ENCODE measurements around the gene WARS2. TPM values are rescaled to one million over a fixed set of nuclear protein-coding genes. Genes with fewer than 3 reads are reported as not detected.

The WARS2 gene
- total RNA-seq, 1 experiment from 2014 or later: 17.6 TPM

DNA sequence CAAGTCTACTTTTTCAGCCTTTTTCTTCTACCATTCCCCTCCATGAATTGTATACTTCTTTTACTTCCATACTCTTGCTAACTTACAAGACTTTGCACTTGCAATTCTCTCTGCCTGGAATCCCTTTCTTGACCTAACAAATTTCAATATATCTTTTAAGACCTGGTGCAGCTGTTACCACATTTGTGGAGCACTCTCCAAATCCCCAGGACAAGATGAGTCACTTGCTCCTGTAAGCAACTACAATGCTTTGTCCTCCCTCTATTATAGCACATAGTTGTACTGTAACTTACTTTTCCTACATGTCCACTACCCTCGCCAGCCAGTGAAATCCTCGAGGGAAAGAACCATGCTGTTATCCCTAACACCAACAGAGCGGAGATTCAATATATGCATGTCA lies 43.1 kb downstream of the WARS2 start:
- POLR2A ChIA-PET (ENCODE audit: unreplicated experiment): interaction anchor here (0.5 kb wide), 1 partner anchor 137 kb away, joined by 3 read pairs; no protein-coding TSS in a partner anchor
- intact Hi-C loops (cut with micrococcal nuclease; ENCODE audit: unreplicated experiment): no loop called here
- no peak overlapping the region for H3K4me3 ChIP-seq
- 0 out of 2 replicates have a peak, but pooled peaks cover 4% of the 10 kb centered on the region for H3K79me2 ChIP-seq (ENCODE audit: low read depth)
- no peaks in the 10 kb centered on the region for H3K36me3 ChIP-seq (ENCODE audit: low read depth)
- no peaks in the 10 kb centered on the region for H3K27me3 ChIP-seq (ENCODE audit: insufficient read depth, low read depth)
- TF ChIP-seq, protein P1, sequence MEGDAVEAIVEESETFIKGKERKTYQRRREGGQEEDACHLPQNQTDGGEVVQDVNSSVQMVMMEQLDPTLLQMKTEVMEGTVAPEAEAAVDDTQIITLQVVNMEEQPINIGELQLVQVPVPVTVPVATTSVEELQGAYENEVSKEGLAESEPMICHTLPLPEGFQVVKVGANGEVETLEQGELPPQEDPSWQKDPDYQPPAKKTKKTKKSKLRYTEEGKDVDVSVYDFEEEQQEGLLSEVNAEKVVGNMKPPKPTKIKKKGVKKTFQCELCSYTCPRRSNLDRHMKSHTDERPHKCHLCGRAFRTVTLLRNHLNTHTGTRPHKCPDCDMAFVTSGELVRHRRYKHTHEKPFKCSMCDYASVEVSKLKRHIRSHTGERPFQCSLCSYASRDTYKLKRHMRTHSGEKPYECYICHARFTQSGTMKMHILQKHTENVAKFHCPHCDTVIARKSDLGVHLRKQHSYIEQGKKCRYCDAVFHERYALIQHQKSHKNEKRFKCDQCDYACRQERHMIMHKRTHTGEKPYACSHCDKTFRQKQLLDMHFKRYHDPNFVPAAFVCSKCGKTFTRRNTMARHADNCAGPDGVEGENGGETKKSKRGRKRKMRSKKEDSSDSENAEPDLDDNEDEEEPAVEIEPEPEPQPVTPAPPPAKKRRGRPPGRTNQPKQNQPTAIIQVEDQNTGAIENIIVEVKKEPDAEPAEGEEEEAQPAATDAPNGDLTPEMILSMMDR (conservative IDR thresholded peaks at IDR 0.05): no peak
- no peak for TF ChIP-seq EZH2 (IDR thresholded peaks at IDR 0.05; ENCODE audit: low read depth)
- BruUV-seq (replicated peaks): no TSS peak
- H3K4me2 ChIP-seq: no peak overlapping the region
- H3K9me2 ChIP-seq (ENCODE audit: insufficient read depth): no peaks in the 10 kb centered on the region
- CTCF ChIA-PET: no interaction called here
- no peak for DNase-seq
- H3K9me3 ChIP-seq (ENCODE audit: insufficient read depth, low read depth): 0 out of 2 replicates have a peak, but pooled peaks cover 4% of the 10 kb centered on the region
- H2AFZ ChIP-seq: no peak overlapping the region
- no peaks in the 10 kb centered on the region for H4K20me1 ChIP-seq (ENCODE audit: insufficient read depth)
- no peak overlapping the region for H3K27ac ChIP-seq
- no peaks in the 10 kb centered on the region for H3F3A ChIP-seq (ENCODE audit: insufficient read depth, low read depth)
- no peaks in the 10 kb centered on the region for H3K4me1 ChIP-seq (replicated peaks; ENCODE audit: insufficient read depth)

DNA sequence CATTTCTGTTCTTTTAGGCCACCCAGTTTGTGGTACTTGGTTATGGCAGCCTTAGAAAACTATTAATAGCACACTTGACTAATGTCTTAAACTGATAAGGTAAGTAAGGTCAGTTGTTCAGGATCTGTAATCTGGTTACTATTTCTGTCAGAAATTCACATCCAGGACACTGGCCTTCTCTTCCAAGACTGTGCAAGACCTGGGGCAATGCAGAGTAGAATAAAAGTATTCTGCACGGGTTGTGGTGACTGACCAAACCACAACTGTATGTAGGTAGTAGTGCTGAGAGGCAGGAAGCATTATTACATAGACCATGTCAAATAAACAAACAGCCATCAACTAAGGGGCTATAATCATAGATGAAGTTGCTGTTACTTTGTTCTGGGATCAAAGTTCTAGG lies 46.7 kb downstream of the WARS2 start:
- H3K4me2 ChIP-seq: no peak overlapping the region
- no peaks in the 10 kb centered on the region for H3K36me3 ChIP-seq (ENCODE audit: low read depth)
- H4K20me1 ChIP-seq (ENCODE audit: insufficient read depth): no peaks in the 10 kb centered on the region
- no peak overlapping the region for H3K4me3 ChIP-seq
- H3K9me2 ChIP-seq (ENCODE audit: insufficient read depth): no peaks in the 10 kb centered on the region
- no TSS peak for BruUV-seq (replicated peaks)
- no peaks in the 10 kb centered on the region for H3K4me1 ChIP-seq (replicated peaks; ENCODE audit: insufficient read depth)
- no peak for DNase-seq
- no peak overlapping the region for H2AFZ ChIP-seq
- no peak for TF ChIP-seq EZH2 (IDR thresholded peaks at IDR 0.05; ENCODE audit: low read depth)
- TF ChIP-seq, protein P1 (conservative IDR thresholded peaks at IDR 0.05): no peak
- H3K27me3 ChIP-seq (ENCODE audit: insufficient read depth, low read depth): no peaks in the 10 kb centered on the region
- intact Hi-C loops (cut with micrococcal nuclease; ENCODE audit: unreplicated experiment): no loop called here
- peaks cover 4% of the 10 kb centered on the region; the same call in 1 of the 2 replicates for H3K9me3 ChIP-seq (ENCODE audit: insufficient read depth, low read depth)
- CTCF ChIA-PET: no interaction called here
- POLR2A ChIA-PET (ENCODE audit: unreplicated experiment): no interaction called here
- no peak overlapping the region for H3K27ac ChIP-seq
- no peaks in the 10 kb centered on the region for H3K79me2 ChIP-seq (ENCODE audit: low read depth)
- H3F3A ChIP-seq (ENCODE audit: insufficient read depth, low read depth): no peaks in the 10 kb centered on the region

DNA sequence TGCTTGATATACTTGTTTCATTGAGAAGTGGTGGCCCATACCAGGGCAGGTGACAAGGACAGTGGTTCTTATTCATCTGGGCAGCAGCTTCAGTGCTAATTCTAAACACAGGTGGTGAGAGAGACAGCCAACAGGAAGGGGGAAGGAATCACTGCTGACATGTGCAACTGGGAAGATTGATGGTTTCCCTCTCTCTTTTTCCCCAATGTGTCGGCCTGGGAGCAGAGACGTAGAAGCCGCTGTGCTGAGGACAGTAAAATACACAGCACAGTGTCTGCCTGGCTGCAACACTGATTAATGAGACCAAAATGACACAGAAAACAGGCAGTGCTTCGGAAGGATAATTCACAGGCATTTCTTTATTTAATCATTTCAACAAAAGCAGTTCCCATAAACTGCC lies 48.8 kb downstream of the WARS2 start:
- H3K4me1 ChIP-seq (replicated peaks; ENCODE audit: insufficient read depth): no peaks in the 10 kb centered on the region

More for the DNA sequence above, 48.8 kb downstream of the WARS2 start:
- ChIA-PET POLR2A (ENCODE audit: unreplicated experiment) (no interaction called here), CTCF (no interaction called here)
- Histone ChIP-seq H3K27me3 (ENCODE audit: insufficient read depth, low read depth) (no peaks in the 10 kb centered on the region), H3K27ac (no peak overlapping the region), H3K36me3 (ENCODE audit: low read depth) (no peaks in the 10 kb centered on the region), H3K9me2 (ENCODE audit: insufficient read depth) (no peaks in the 10 kb centered on the region), H4K20me1 (ENCODE audit: insufficient read depth) (no peaks in the 10 kb centered on the region), H3K4me2 (no peak overlapping the region), H3K79me2 (ENCODE audit: low read depth) (no peaks in the 10 kb centered on the region), H3F3A (ENCODE audit: insufficient read depth, low read depth) (no peaks in the 10 kb centered on the region), H3K4me3 (no peak overlapping the region), H2AFZ (no peak overlapping the region), H3K9me3 (ENCODE audit: insufficient read depth, low read depth) (peaks cover 4% of the 10 kb centered on the region; the same call in 1 of the 2 replicates)
- DNase-seq: no peak
- TF ChIP-seq, protein P1 (conservative IDR thresholded peaks at IDR 0.05): no peak
- no peak for TF ChIP-seq EZH2 (IDR thresholded peaks at IDR 0.05; ENCODE audit: low read depth)
- intact Hi-C loops (cut with micrococcal nuclease; ENCODE audit: unreplicated experiment): loop anchor here (2.0 kb wide), 1 partner anchor 33 kb away; no protein-coding TSS in a partner anchor
- no TSS peak for BruUV-seq (replicated peaks)

All from PC-9 (cell line).